ENCODE data around the gene ZNF701. TPM values are rescaled to one million over a fixed set of nuclear protein-coding genes. Genes with fewer than 3 reads are reported as not detected.
A peak's percentile ranks its signal among the peaks of the same experiment; 100 is the strongest.
"Not testable (repeated sequence)": the region's sequence is repeated elsewhere in the genome, so short reads cannot be mapped to it uniquely, and the experiment has no call there.

ZNF701 gene
- total RNA-seq, 2 donors from 2014 or later, result 6.5 to 10.9 TPM

- ATAC-seq, result no peak
- no peak for TF ChIP-seq POLR2A (IDR thresholded peaks at IDR 0.05)
- H3K36me3 ChIP-seq (replicated peaks in 1 of 2; ENCODE audit: insufficient read depth in 1 of 2, low read depth in 2 of 2), result no peaks in the 10 kb centered on the region
- intact Hi-C loops (cut with DNase I), result no loop called here
- H3K27ac ChIP-seq, result no peak overlapping the region
- H3K9me3 ChIP-seq, result peaks cover 0 to under 1% (median 0%) of the 10 kb centered on the region in 3 donors
- WGBS, 2 donors, result 89 to 93% methylated on average over 5 of the region's 5 CpGs
- no peaks in the 10 kb centered on the region for H3K4me1 ChIP-seq
- no peaks in the 10 kb centered on the region for H3K27me3 ChIP-seq
- DNase-seq, result no peak
- no peak overlapping the region for H3K4me3 ChIP-seq
These were observed 20.6 kb downstream of the ZNF701 start for GRCh38 chr19:52590728-52591127.

- ATAC-seq, result no peak
- TF ChIP-seq, protein P1, sequence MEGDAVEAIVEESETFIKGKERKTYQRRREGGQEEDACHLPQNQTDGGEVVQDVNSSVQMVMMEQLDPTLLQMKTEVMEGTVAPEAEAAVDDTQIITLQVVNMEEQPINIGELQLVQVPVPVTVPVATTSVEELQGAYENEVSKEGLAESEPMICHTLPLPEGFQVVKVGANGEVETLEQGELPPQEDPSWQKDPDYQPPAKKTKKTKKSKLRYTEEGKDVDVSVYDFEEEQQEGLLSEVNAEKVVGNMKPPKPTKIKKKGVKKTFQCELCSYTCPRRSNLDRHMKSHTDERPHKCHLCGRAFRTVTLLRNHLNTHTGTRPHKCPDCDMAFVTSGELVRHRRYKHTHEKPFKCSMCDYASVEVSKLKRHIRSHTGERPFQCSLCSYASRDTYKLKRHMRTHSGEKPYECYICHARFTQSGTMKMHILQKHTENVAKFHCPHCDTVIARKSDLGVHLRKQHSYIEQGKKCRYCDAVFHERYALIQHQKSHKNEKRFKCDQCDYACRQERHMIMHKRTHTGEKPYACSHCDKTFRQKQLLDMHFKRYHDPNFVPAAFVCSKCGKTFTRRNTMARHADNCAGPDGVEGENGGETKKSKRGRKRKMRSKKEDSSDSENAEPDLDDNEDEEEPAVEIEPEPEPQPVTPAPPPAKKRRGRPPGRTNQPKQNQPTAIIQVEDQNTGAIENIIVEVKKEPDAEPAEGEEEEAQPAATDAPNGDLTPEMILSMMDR (IDR thresholded peaks at IDR 0.05), result no peak
- no peak for TF ChIP-seq POLR2A (IDR thresholded peaks at IDR 0.05)
- Histone ChIP-seq H3K9me3 (no peaks in the 10 kb centered on the region), H3K27me3 (no peaks in the 10 kb centered on the region), H3K4me1 (no peaks in the 10 kb centered on the region), H3K4me3 (no peak overlapping the region), H3K36me3 (replicated peaks in 1 of 2; ENCODE audit: insufficient read depth in 1 of 2, low read depth in 2 of 2) (peaks cover 0 to 2% of the 10 kb centered on the region in 2 donors), H3K27ac (no peak overlapping the region)
- no peak for DNase-seq
- intact Hi-C loops (cut with DNase I), result no loop called here
- WGBS, 2 donors, result 65 to 67% methylated on average over 3 of the region's 3 CpGs
These were observed 22.2 kb downstream of the ZNF701 start for GRCh38 chr19:52592301-52592700.

DNA sequence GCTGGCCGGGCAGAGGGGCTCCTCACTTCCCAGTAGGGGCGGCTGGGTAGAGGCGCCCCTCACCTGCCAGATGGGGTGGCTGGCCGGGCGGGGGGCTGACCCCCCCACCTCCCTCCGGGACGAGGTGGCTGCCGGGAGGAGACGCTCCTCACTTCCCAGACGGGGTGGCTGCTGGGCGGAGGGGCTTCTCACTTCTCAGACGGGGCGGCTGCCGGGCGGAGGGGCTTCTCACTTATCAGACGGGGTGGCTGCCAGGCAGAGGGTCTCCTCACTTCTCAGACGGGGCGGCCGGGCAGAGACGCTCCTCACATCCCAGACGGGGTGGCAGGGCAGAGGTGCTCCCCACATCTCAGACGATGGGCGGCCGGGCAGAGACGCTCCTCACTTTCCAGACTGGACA lies 23.4 kb downstream of the ZNF701 start:
- WGBS, 2 donors, result 100% methylated on average over 7 of the region's 25 CpGs; no CpG with 5 or more reads in 1 of the 2 donors
- H3K9me3 ChIP-seq; H3K27me3 ChIP-seq; H3K4me3 ChIP-seq; DNase-seq; intact Hi-C loops (cut with DNase I); H3K36me3 ChIP-seq (replicated peaks in 1 of 2; ENCODE audit: insufficient read depth in 1 of 2, low read depth in 2 of 2); H3K4me1 ChIP-seq; H3K27ac ChIP-seq; ATAC-seq: not testable (repeated sequence)

DNA sequence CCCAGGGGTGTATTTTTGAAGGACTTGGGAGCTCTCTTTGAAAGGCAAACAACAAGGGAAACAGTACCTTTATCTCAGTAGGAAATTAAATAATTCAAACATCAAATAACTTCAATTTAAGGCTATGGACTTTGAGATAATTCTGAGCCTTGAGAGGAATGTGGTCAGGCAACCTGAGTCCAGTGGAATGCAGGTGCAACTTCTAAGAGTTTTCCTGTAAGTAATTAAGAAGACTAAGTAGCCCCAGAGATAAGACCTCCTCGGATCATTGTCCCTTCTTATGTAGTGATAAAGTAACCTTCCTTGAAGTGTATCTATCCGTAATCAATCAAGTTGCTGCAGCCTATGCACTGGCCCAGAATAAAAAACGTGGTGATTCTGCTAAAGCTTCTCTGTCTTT lies 29.2 kb downstream of the ZNF701 start:
- H3K4me1 ChIP-seq, result peaks cover 15% of the 10 kb centered on the region
- intact Hi-C loops (cut with DNase I), result no loop called here
- H3K27ac ChIP-seq, result no peak overlapping the region
- no peaks in the 10 kb centered on the region for H3K9me3 ChIP-seq
- DNase-seq (no peak), ATAC-seq (no peak)
- no peak overlapping the region for H3K4me3 ChIP-seq
- H3K36me3 ChIP-seq (replicated peaks in 1 of 2; ENCODE audit: insufficient read depth in 1 of 2, low read depth in 2 of 2), result peaks cover 0 to 2% of the 10 kb centered on the region in 2 donors
- no peaks in the 10 kb centered on the region for H3K27me3 ChIP-seq
- TF ChIP-seq, protein P1 (IDR thresholded peaks at IDR 0.05), result no peak
- TF ChIP-seq POLR2A (IDR thresholded peaks at IDR 0.05), result no peak
- 48 to 60% methylated on average over 3 of the region's 3 CpGs for WGBS, 2 donors

- peak overlapping the region; percentile 33 to 67 (median 54) for H3K27ac ChIP-seq
- WGBS, 2 donors, result 2 to 8% methylated on average over 5 to 15 of the region's 15 CpGs
- no peaks in the 10 kb centered on the region for H3K9me3 ChIP-seq
- H3K4me1 ChIP-seq, result peaks cover 15% of the 10 kb centered on the region
- ATAC-seq (peak; percentile 36), DNase-seq (peak in 1 of 4 donors; percentile 27)
- peaks cover 0 to 2% of the 10 kb centered on the region in 2 donors for H3K36me3 ChIP-seq (replicated peaks in 1 of 2; ENCODE audit: insufficient read depth in 1 of 2, low read depth in 2 of 2)
- no peaks in the 10 kb centered on the region for H3K27me3 ChIP-seq
- TF ChIP-seq POLR2A (IDR thresholded peaks at IDR 0.05), result no peak
- TF ChIP-seq, protein P1 (IDR thresholded peaks at IDR 0.05), result no peak
- intact Hi-C loops (cut with DNase I), result no loop called here
- peak overlapping the region in 1 of 2 donors; percentile 32 for H3K4me3 ChIP-seq
These were observed 30.5 kb downstream of the ZNF701 start for GRCh38 chr19:52600639-52601024.
